Activated T-helper 1 cell treated with anti-CD3 and anti-CD28 coated beads, Interleukin-2, amount 50 U/mL, for 16 hours (primary cell): Measurements from ENCODE around the gene RBM23.
"Not testable (repeated sequence)": the region's sequence is repeated elsewhere in the genome, so short reads cannot be mapped to it uniquely, and the experiment has no call there.

Experiments
- DNase-seq, 2 donors: peaks; one replicate each; pipeline ENCODE4 v3.0.0-alpha.2; 2020; ENCODE audit warnings: low read depth in 1 of 2, low spot score in 1 of 2

Gene RBM23

GRCh38 chr14:22865424-22866405, 53.2 kb downstream of the RBM23 start:
- DNase-seq = no peak

GRCh38 chr14:22864979-22865378, 54.0 kb downstream of the RBM23 start:
- no peak for DNase-seq

- DNase-seq = no peak
Measured at GRCh38 chr14:22861651-22862050, 57.3 kb downstream of the RBM23 start.

- DNase-seq = not testable (repeated sequence)
Measured at GRCh38 chr14:22860377-22860776, 58.6 kb downstream of the RBM23 start.

GRCh38 chr14:22856428-22856827, 62.5 kb downstream of the RBM23 start:
- DNase-seq = no peak

GRCh38 chr14:22854963-22855724, 63.8 kb downstream of the RBM23 start:
- no peak for DNase-seq

GRCh38 chr14:22854296-22854695, 64.7 kb downstream of the RBM23 start:
- DNase-seq = not testable (repeated sequence)

- peak; percentile 86 to 92 for DNase-seq
Measured at GRCh38 chr14:22852940-22853767, 65.8 kb downstream of the RBM23 start.

- DNase-seq = no peak
Measured at GRCh38 chr14:22852599-22852939, 66.4 kb downstream of the RBM23 start.

GRCh38 chr14:22852178-22852577, 66.8 kb downstream of the RBM23 start:
- not testable (repeated sequence) for DNase-seq

GRCh38 chr14:22850944-22851764, 67.8 kb downstream of the RBM23 start:
- no peak for DNase-seq

- no peak for DNase-seq
Measured at GRCh38 chr14:22849212-22849819, 69.6 kb downstream of the RBM23 start.

- no peak for DNase-seq
Measured at GRCh38 chr14:22848351-22849164, 70.4 kb downstream of the RBM23 start.

- DNase-seq = no peak
Measured at GRCh38 chr14:22847661-22848341, 71.1 kb downstream of the RBM23 start.

- no peak for DNase-seq
Measured at GRCh38 chr14:22846811-22847307, 72.1 kb downstream of the RBM23 start.

GRCh38 chr14:22845821-22846625, 72.9 kb downstream of the RBM23 start:
- no peak for DNase-seq

- no peak for DNase-seq
Measured at GRCh38 chr14:22845103-22845394, 73.9 kb downstream of the RBM23 start.
